Keratinocyte (primary cell): ENCODE data around the gene CCDC28B. TPM values are rescaled to one million over a fixed set of nuclear protein-coding genes. Genes with fewer than 3 reads are reported as not detected.

ENCODE experiments used
- DNase-seq: peaks from one replicate; pipeline ENCODE4 v3.0.0-alpha.2; 2011; ENCODE audit warnings: low read depth, missing footprints, low spot score
- FAIRE-seq: peaks from 2 replicates; lab custom pipeline; 2011; peaks lifted over from hg19 to GRCh38; lab: Jason Lieb, UNC
- H2AFZ ChIP-seq: 2 replicates; pipeline ENCODE4 v1.6.0; 2012; ENCODE audit warnings: low read length, control low read depth, inconsistent platforms; ENCODE audit not compliant: control insufficient read depth
- H3K27ac ChIP-seq: 2 replicates; pipeline ENCODE4 v1.5.1; 2011; ENCODE audit warnings: low read length; ENCODE audit not compliant: control insufficient read depth, insufficient read depth
- H3K27me3 ChIP-seq: 3 replicates; pipeline ENCODE4 v1.6.0; 2011; ENCODE audit warnings: low read length; ENCODE audit not compliant: control insufficient read depth, insufficient read depth; ENCODE audit errors: extremely low read depth
- H3K36me3 ChIP-seq, 2 experiments: 2 replicates in 1 of 2; 3 replicates in 1 of 2; pipeline ENCODE4 v1.5.1; 2011; ENCODE audit warnings: low read length in 2 of 2, mild to moderate bottlenecking in 1 of 2; ENCODE audit not compliant: control insufficient read depth in 2 of 2, insufficient read depth in 2 of 2; ENCODE audit errors: extremely low read depth in 1 of 2
- H3K4me1 ChIP-seq: 3 replicates; pipeline ENCODE4 v1.5.1; 2011; ENCODE audit warnings: low read length; ENCODE audit not compliant: control insufficient read depth, insufficient read depth; ENCODE audit errors: extremely low read depth
- H3K4me2 ChIP-seq: 3 replicates; pipeline ENCODE4 v1.6.0; 2011; ENCODE audit warnings: low read depth, low read length; ENCODE audit not compliant: control insufficient read depth, insufficient read depth; ENCODE audit errors: extremely low read depth
- H3K4me3 ChIP-seq, 3 experiments: fragments of 200-600 bp in 1 of 3; sonication (generic) in 1 of 3; 2 replicates in 2 of 3; 3 replicates in 1 of 3; pipeline ENCODE4 v1.5.1; 2011 to 2016; ENCODE audit warnings: low read length in 3 of 3, mild to moderate bottlenecking in 3 of 3, control low read depth in 2 of 3, inconsistent platforms in 1 of 3, low read depth in 1 of 3, mixed read lengths in 1 of 3, mixed run types in 1 of 3, moderate library complexity in 1 of 3; ENCODE audit not compliant: control insufficient read depth in 2 of 3, insufficient read depth in 2 of 3; ENCODE audit errors: extremely low read depth in 1 of 3
- H3K79me2 ChIP-seq: 2 replicates; pipeline ENCODE4 v1.6.0; 2012; ENCODE audit warnings: low read length; ENCODE audit not compliant: control insufficient read depth, insufficient read depth
- H3K9ac ChIP-seq: 3 replicates; pipeline ENCODE4 v1.6.0; 2011; ENCODE audit warnings: low read length; ENCODE audit not compliant: control insufficient read depth, insufficient read depth; ENCODE audit errors: extremely low read depth
- H3K9me1 ChIP-seq: 3 replicates; pipeline ENCODE4 v1.6.0; 2011; ENCODE audit warnings: low read length; ENCODE audit not compliant: control insufficient read depth, insufficient read depth; ENCODE audit errors: extremely low read depth
- H3K9me3 ChIP-seq: 2 replicates; pipeline ENCODE4 v1.5.1; 2012; ENCODE audit warnings: low read depth, low read length; ENCODE audit not compliant: control insufficient read depth
- H4K20me1 ChIP-seq: 3 replicates; pipeline ENCODE4 v1.6.0; 2011; ENCODE audit warnings: low read length; ENCODE audit not compliant: control insufficient read depth, insufficient read depth; ENCODE audit errors: extremely low read depth
- CTCF ChIP-seq, 3 experiments: IDR thresholded peaks in 1 of 3; conservative IDR thresholded peaks in 1 of 3; optimal IDR thresholded peaks in 1 of 3; 2 replicates in 2 of 3; 3 replicates in 1 of 3; pipeline versions ENCODE3 to v1.5.1; 2011; ENCODE audit warnings: low read length in 3 of 3, mild to moderate bottlenecking in 3 of 3, moderate library complexity in 2 of 3, control low read depth in 1 of 3, inconsistent platforms in 1 of 3; ENCODE audit not compliant: insufficient read depth in 2 of 3; ENCODE audit errors: extremely low read depth in 1 of 3
- EZH2 ChIP-seq: IDR thresholded peaks from one replicate; pipeline ENCODE4 v1.6.1; 2012; ENCODE audit warnings: inconsistent platforms, mild to moderate bottlenecking, low read length, moderate library complexity
- dilution Hi-C: fragments of 300-500 bp; cut with MboI; formaldehyde crosslinking; loops from one replicate; pipeline ENCODE4 v1.7.0; 2020; ENCODE audit warnings: low sequenced_read_pairs; ENCODE audit not compliant: extremely low pct_ligation_motif_present
- polyA plus RNA-seq, 5 experiments: library from polyadenylated mRNA; depleted of rRNA in 3 of 5; stranded (reverse) in 3 of 5; stranded (forward) in 1 of 5; unstranded in 1 of 5; fragments of >200 nt; gene quantifications; 1 replicate in 1 of 5; 2 replicates in 3 of 5; 3 replicates in 1 of 5; pipeline versions ENCODE4 v1.2.1 to v1.2.3, GENCODE V29; 2011 to 2012; ENCODE audit warnings: missing spikeins in 2 of 5, low read depth in 1 of 5, low replicate concordance in 1 of 5

The CCDC28B gene
- polyA plus RNA-seq, 1 donor (not counting 4 experiments of a cell fraction or from before 2014, with no cell fraction given), result 3.6 TPM

- H3K27ac ChIP-seq, result no peak overlapping the region
- H3K4me3 ChIP-seq, result no peak overlapping the region
- H3K9ac ChIP-seq, result no peak overlapping the region
- TF ChIP-seq CTCF (optimal IDR thresholded peaks at IDR 0.05 in 1 of 3, IDR thresholded peaks at IDR 0.05 in 1 of 3, conservative IDR thresholded peaks at IDR 0.05 in 1 of 3; ENCODE audit: extremely low read depth in 1 of 3, insufficient read depth in 2 of 3, low read length in 3 of 3), result no peak
- TF ChIP-seq EZH2, result no peak
- FAIRE-seq, result no peak
- no peak for DNase-seq
- peaks cover 3 to 5% of the 10 kb centered on the region in 2 experiments for H3K36me3 ChIP-seq
- peaks cover 11% of the 10 kb centered on the region for H3K4me1 ChIP-seq
- no peaks in the 10 kb centered on the region for H3K9me1 ChIP-seq
- H4K20me1 ChIP-seq, result no peaks in the 10 kb centered on the region
- no peaks in the 10 kb centered on the region for H3K9me3 ChIP-seq
- no peak overlapping the region for H3K4me2 ChIP-seq
- H3K79me2 ChIP-seq, result no peaks in the 10 kb centered on the region
- no peaks in the 10 kb centered on the region for H3K27me3 ChIP-seq
- H2AFZ ChIP-seq, result no peak overlapping the region
- dilution Hi-C loops, result no loop called here
Measured at GRCh38 chr1:32208469-32208868, 8.1 kb downstream of the CCDC28B start.

GRCh38 chr1:32208891-32209328 is 8.5 kb downstream of the CCDC28B start, which contains the start of gene DCDC2B:
TSS of gene DCDC2B (plus strand) at chr1:32209089. CDS start at chr1:32209094, 5 bp downstream.
- FAIRE-seq, result no peak
- H3K27ac ChIP-seq, result no peak within 1 kb of the TSS
- H3K4me3 ChIP-seq, result no peak within 1 kb of the TSS
- dilution Hi-C loops, result no loop called here
- no peak within 1 kb of the TSS for H3K9ac ChIP-seq
- no peak within 1 kb of the TSS for H3K4me2 ChIP-seq
- H2AFZ ChIP-seq, result no peak within 1 kb of the TSS
- H3K79me2 ChIP-seq, result no peaks in the 10 kb centered on the region
- peaks cover 11% of the 10 kb centered on the region for H3K4me1 ChIP-seq
- H4K20me1 ChIP-seq, result no peaks in the 10 kb centered on the region
- H3K36me3 ChIP-seq, result peaks cover 3 to 5% of the 10 kb centered on the region in 2 experiments
- H3K9me1 ChIP-seq, result no peaks in the 10 kb centered on the region
- H3K27me3 ChIP-seq, result no peaks in the 10 kb centered on the region
- H3K9me3 ChIP-seq, result no peaks in the 10 kb centered on the region
- TF ChIP-seq CTCF (optimal IDR thresholded peaks at IDR 0.05 in 1 of 3, IDR thresholded peaks at IDR 0.05 in 1 of 3, conservative IDR thresholded peaks at IDR 0.05 in 1 of 3; ENCODE audit: extremely low read depth in 1 of 3, insufficient read depth in 2 of 3, low read length in 3 of 3) (no peak), EZH2 (no peak)
- no peak for DNase-seq
